Gastroesophageal sphincter (tissue), 4 donors: ENCODE data around the gene MAOB. TPM values are rescaled to one million over a fixed set of nuclear protein-coding genes. Genes with fewer than 3 reads are reported as not detected.

Experiments used
- ATAC-seq: fragments of 150-250 bp; one replicate; pipeline ENCODE4 v1.9.1; 2016; ENCODE audit warnings: mild to moderate bottlenecking, moderate library complexity
- H3K27ac ChIP-seq, 4 donors: fragments of 200-600 bp; sonication (generic) in 3 of 4; 1 replicate in 3 of 4; 2 replicates in 1 of 4; pipeline ENCODE4 v1.5.1; 2016 to 2019
- H3K27me3 ChIP-seq: fragments of 200-600 bp; sonication (generic); one replicate; pipeline ENCODE4 v1.5.1; 2019
- H3K36me3 ChIP-seq, 2 donors: fragments of 200-600 bp; sonication (generic); one replicate each; pipeline ENCODE4 v1.5.1; 2019; ENCODE audit warnings: control low read depth in 1 of 2
- H3K4me1 ChIP-seq, 3 donors: fragments of 200-600 bp; sonication (generic); 1 replicate in 2 of 3; 2 replicates in 1 of 3; pipeline ENCODE4 v1.5.1; 2016 to 2019; ENCODE audit warnings: control low read depth in 2 of 3
- H3K4me3 ChIP-seq, 2 donors: fragments of 200-600 bp; sonication (generic); one replicate each; pipeline ENCODE4 v1.5.1; 2019; ENCODE audit warnings: mild to moderate bottlenecking in 1 of 2, moderate library complexity in 1 of 2
- H3K9me3 ChIP-seq, 3 donors: fragments of 200-600 bp; sonication (generic); one replicate each; pipeline ENCODE4 v1.5.1; 2017 to 2019; ENCODE audit warnings: control low read depth in 2 of 3
- EP300 ChIP-seq: sonication (generic); formaldehyde crosslinking; IDR thresholded peaks from one replicate; pipeline ENCODE4 v1.6.1; 2017; ENCODE audit warnings: antibody characterized with exemption, mild to moderate bottlenecking
- POLR2A ChIP-seq, 2 donors: fragments of 450-650 bp; IDR thresholded peaks; one replicate each; pipeline ENCODE4 v1.6.1; 2017; ENCODE audit warnings: antibody characterized with exemption in 2 of 2, mild to moderate bottlenecking in 2 of 2, moderate library complexity in 1 of 2
- POLR2AphosphoS5 ChIP-seq: sonication (generic); formaldehyde crosslinking; IDR thresholded peaks from one replicate; pipeline ENCODE4 v1.6.1; 2017; ENCODE audit warnings: antibody characterized with exemption
- WGBS, 2 donors: methylation state at CpG; one replicate each; pipeline ENCODE4 v1.1.5; 2018; ENCODE audit warnings: low coverage in 1 of 2; 5-methylcytosine and 5-hydroxymethylcytosine counted together
- total RNA-seq, 4 donors: library from RNA; depleted of rRNA; stranded (reverse); fragments of >200 nt; gene quantifications; one replicate each; pipeline ENCODE4 v1.1.0, GENCODE V29; 2016
- TF ChIP-seq, protein P1 (sequence below), 4 experiments: fragments of 200-600 bp in 2 of 4; fragments of 450-650 bp in 2 of 4; sonication (generic) in 1 of 4; IDR thresholded peaks; one replicate each; pipeline ENCODE4 v1.5.1; 2017 to 2019; ENCODE audit warnings: antibody characterized with exemption in 4 of 4, mild to moderate bottlenecking in 2 of 4, moderate library complexity in 2 of 4

Gene MAOB
- total RNA-seq, 4 donors from 2014 or later = 24.5 to 92.3 (median 72.2) TPM

DNA sequence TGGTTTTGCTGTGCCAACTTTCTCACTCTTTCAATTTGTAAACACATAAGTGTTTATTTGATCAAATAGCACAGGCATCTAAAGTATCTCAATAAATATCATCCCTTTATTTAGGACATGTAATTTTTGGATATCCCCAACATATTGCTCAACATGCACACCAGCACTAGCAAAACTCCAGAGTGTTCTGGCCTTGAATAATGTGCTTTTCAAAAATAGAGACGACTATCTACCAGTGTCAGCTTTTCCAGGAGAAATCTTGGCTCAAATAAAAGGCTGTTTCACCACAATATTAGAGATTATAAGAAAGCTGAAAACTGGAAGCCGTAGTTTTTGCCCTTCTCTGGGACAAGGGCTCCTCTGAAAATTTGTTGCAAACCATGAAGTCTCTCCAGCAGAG, 67.0 kb downstream of the MAOB start:
- 40% methylated on average over 2 of the region's 2 CpGs; no CpG with 5 or more reads in 1 of the 2 donors for WGBS, 2 donors
- peaks cover 0 to 27% (median 0%) of the 10 kb centered on the region in 3 donors for H3K4me1 ChIP-seq
- H3K9me3 ChIP-seq = no peaks in the 10 kb centered on the region
- ATAC-seq = peak; percentile 68
- TF ChIP-seq, protein P1, sequence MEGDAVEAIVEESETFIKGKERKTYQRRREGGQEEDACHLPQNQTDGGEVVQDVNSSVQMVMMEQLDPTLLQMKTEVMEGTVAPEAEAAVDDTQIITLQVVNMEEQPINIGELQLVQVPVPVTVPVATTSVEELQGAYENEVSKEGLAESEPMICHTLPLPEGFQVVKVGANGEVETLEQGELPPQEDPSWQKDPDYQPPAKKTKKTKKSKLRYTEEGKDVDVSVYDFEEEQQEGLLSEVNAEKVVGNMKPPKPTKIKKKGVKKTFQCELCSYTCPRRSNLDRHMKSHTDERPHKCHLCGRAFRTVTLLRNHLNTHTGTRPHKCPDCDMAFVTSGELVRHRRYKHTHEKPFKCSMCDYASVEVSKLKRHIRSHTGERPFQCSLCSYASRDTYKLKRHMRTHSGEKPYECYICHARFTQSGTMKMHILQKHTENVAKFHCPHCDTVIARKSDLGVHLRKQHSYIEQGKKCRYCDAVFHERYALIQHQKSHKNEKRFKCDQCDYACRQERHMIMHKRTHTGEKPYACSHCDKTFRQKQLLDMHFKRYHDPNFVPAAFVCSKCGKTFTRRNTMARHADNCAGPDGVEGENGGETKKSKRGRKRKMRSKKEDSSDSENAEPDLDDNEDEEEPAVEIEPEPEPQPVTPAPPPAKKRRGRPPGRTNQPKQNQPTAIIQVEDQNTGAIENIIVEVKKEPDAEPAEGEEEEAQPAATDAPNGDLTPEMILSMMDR (IDR thresholded peaks at IDR 0.05) = no peak
- no peak for TF ChIP-seq POLR2AphosphoS5
- TF ChIP-seq POLR2A (IDR thresholded peaks at IDR 0.05) = no peak
- TF ChIP-seq EP300 = no peak
- H3K4me3 ChIP-seq = no peak overlapping the region
- H3K27me3 ChIP-seq = no peaks in the 10 kb centered on the region
- no peaks in the 10 kb centered on the region for H3K36me3 ChIP-seq
- peak overlapping the region in 1 of 4 donors; percentile 44 for H3K27ac ChIP-seq

GRCh38 chrX:43813898-43814297, 68.4 kb downstream of the MAOB start:
- no peaks in the 10 kb centered on the region for H3K9me3 ChIP-seq
- TF ChIP-seq, protein P1 (IDR thresholded peaks at IDR 0.05) = peak in 1 of 4 experiments; percentile 11
- TF ChIP-seq EP300 = no peak
- no peak overlapping the region for H3K4me3 ChIP-seq
- peaks cover 0 to 36% (median 0%) of the 10 kb centered on the region in 3 donors for H3K4me1 ChIP-seq
- no peak for ATAC-seq
- no peaks in the 10 kb centered on the region for H3K36me3 ChIP-seq
- H3K27me3 ChIP-seq = no peaks in the 10 kb centered on the region
- no peak overlapping the region for H3K27ac ChIP-seq

DNA sequence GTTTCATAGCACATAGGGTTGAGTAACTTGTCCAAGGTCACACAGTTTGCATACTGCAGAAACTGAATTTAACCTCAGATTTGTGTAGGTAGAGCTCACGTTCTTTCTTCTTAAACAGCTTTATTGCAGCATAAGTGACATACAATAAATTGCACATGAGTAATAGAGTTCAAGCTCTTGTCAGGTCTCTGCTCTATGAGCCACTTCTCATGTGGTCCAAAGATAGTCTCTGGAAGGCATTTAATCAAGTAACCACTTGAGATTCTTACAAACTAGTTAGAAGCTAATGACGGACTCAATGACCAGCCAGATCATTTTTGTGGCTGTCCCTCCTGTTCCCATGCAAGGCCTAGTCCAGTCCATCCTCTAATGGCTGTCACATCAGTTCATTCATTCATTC, 68.9 kb downstream of the MAOB start:
- H3K4me1 ChIP-seq = peaks cover 0 to 39% (median 0%) of the 10 kb centered on the region in 3 donors
- ATAC-seq = no peak
- H3K9me3 ChIP-seq = no peaks in the 10 kb centered on the region
- no peaks in the 10 kb centered on the region for H3K27me3 ChIP-seq
- H3K36me3 ChIP-seq = no peaks in the 10 kb centered on the region
- H3K27ac ChIP-seq = no peak overlapping the region
- H3K4me3 ChIP-seq = no peak overlapping the region
- 71 to 79% methylated on average over 1 to 2 of the region's 2 CpGs for WGBS, 2 donors
- TF ChIP-seq POLR2AphosphoS5 (no peak), POLR2A (IDR thresholded peaks at IDR 0.05) (no peak), EP300 (no peak)
- TF ChIP-seq, protein P1 (IDR thresholded peaks at IDR 0.05) = no peak

GRCh38 chrX:43809463-43809862, 72.8 kb downstream of the MAOB start:
- Histone ChIP-seq H3K27ac (peak overlapping the region in 3 of 4 donors; percentile 53 to 67 (median 56)), H3K36me3 (no peaks in the 10 kb centered on the region), H3K9me3 (no peaks in the 10 kb centered on the region), H3K4me3 (no peak overlapping the region), H3K27me3 (no peaks in the 10 kb centered on the region), H3K4me1 (peaks cover 0 to 40% (median 0%) of the 10 kb centered on the region in 3 donors)
- TF ChIP-seq POLR2A (IDR thresholded peaks at IDR 0.05) = no peak
- TF ChIP-seq EP300 = no peak
- TF ChIP-seq POLR2AphosphoS5 = peak; percentile 52
- ATAC-seq = peak; percentile 81

- H3K4me3 ChIP-seq = no peak overlapping the region
- no peak for ATAC-seq
- H3K9me3 ChIP-seq = no peaks in the 10 kb centered on the region
- H3K4me1 ChIP-seq = peaks cover 0 to 33% (median 0%) of the 10 kb centered on the region in 3 donors
- H3K27ac ChIP-seq = no peak overlapping the region
- TF ChIP-seq POLR2AphosphoS5 (no peak), EP300 (no peak), POLR2A (IDR thresholded peaks at IDR 0.05) (no peak)
- TF ChIP-seq, protein P1 (IDR thresholded peaks at IDR 0.05) = no peak
- H3K27me3 ChIP-seq = no peaks in the 10 kb centered on the region
- no peaks in the 10 kb centered on the region for H3K36me3 ChIP-seq
These were observed 74.0 kb downstream of the MAOB start for GRCh38 chrX:43808231-43808630.
